Measurements from ENCODE around the gene CCDC149.

DNA sequence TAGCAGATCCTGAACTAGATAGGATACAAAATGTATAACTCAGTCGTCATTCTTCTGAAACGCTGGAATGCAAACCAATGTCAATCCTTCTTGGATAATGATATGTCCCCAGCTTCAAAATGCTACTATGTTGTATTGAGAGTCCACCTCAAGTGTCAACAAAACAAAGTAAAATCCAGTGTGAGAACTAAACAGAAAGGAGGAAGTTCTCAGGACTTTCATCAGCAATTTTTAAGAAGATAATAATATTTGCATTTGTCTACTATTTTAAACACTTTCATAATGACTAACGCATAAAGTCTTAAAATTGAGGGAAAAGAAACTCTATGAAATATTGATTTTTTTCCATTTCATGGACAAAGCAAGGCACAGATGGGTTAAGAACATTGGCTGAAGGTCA is 81.2 kb downstream of the CCDC149 start:
- TF ChIP-seq POLR2A (IDR thresholded peaks at IDR 0.05; ENCODE audit: low read length): no peak
- no peak for TF ChIP-seq GATA1 (IDR thresholded peaks at IDR 0.05; ENCODE audit: low read depth, low read length)
